SK-N-SH (cell line): ENCODE measurements around the gene BORCS5. TPM values are rescaled to one million over a fixed set of nuclear protein-coding genes. Genes with fewer than 3 reads are reported as not detected.

Experiments used
- CTCF ChIA-PET: fragments of 300-600, 350-600 bp; formaldehyde crosslinking; extraction: SDS; loops from one replicate; lab custom pipeline; 2021; lab: Yijun Ruan, JAX
- POLR2A ChIA-PET: fragments of 350-600 bp; sonication (Branson Sonifier 250); formaldehyde crosslinking; extraction: SDS; loops from one replicate; lab custom pipeline; 2020; ENCODE audit warnings: antibody characterized with exemption, inconsistent platforms; lab: Yijun Ruan, JAX
- DNase-seq: peaks from one replicate; pipeline ENCODE4 v3.0.0; 2012
- H2AFZ ChIP-seq: fragments of 200-600 bp; sonication (generic); 2 replicates; pipeline ENCODE4 v1.8.1; 2016; ENCODE audit warnings: antibody characterized with exemption, mild to moderate bottlenecking, low read depth
- H3F3A ChIP-seq: fragments of 200-600 bp; sonication (generic); replicated peaks from 2 replicates; pipeline ENCODE3; 2016; ENCODE audit warnings: antibody characterized with exemption, mild to moderate bottlenecking; ENCODE audit not compliant: insufficient read depth
- H3K27ac ChIP-seq, 2 experiments: fragments of 200-500 bp in 1 of 2; fragments of 200-600 bp in 1 of 2; sonication (Bioruptor generic) in 1 of 2; sonication (generic), shearing (Covaris generic) in 1 of 2; 2 replicates each; pipeline versions ENCODE4 v1.5.1 to v1.6.1; 2014 to 2016; ENCODE audit warnings: low read depth in 2 of 2, inconsistent platforms in 1 of 2, low read length in 1 of 2, mild to moderate bottlenecking in 1 of 2, mixed read lengths in 1 of 2
- H3K27me3 ChIP-seq: fragments of 200-600 bp; sonication (generic), shearing (Covaris generic); 2 replicates; pipeline ENCODE4 v1.6.1; 2016; ENCODE audit warnings: mixed run types; ENCODE audit not compliant: insufficient read depth
- H3K36me3 ChIP-seq, 2 experiments: fragments of 200-500 bp in 1 of 2; fragments of 200-600 bp in 1 of 2; sonication (Bioruptor generic) in 1 of 2; sonication (generic) in 1 of 2; replicated peaks in 1 of 2; 2 replicates each; pipeline versions ENCODE3 to v1.5.1; 2014 to 2016; ENCODE audit warnings: low read length in 1 of 2, mild to moderate bottlenecking in 1 of 2; ENCODE audit not compliant: insufficient read depth in 2 of 2, control insufficient read depth in 1 of 2
- H3K4me1 ChIP-seq, 2 experiments: fragments of 200-500 bp in 1 of 2; fragments of 200-600 bp in 1 of 2; sonication (Bioruptor generic) in 1 of 2; sonication (generic), shearing (Covaris generic) in 1 of 2; 2 replicates each; pipeline versions ENCODE4 v1.5.1 to v1.6.1; 2014 to 2016; ENCODE audit warnings: low read depth in 1 of 2, low read length in 1 of 2, mixed run types in 1 of 2; ENCODE audit not compliant: insufficient read depth in 2 of 2, control insufficient read depth in 1 of 2
- H3K4me2 ChIP-seq: fragments of 200-600 bp; sonication (generic), shearing (Covaris generic); 2 replicates; pipeline ENCODE4 v1.6.1; 2017; ENCODE audit warnings: mixed run types
- H3K4me3 ChIP-seq, 2 experiments: fragments of 200-500 bp in 1 of 2; fragments of 200-600 bp in 1 of 2; sonication (Bioruptor generic) in 1 of 2; sonication (generic), shearing (Covaris generic) in 1 of 2; 2 replicates each; pipeline versions ENCODE4 v1.5.1 to v1.8.1; 2014 to 2016; ENCODE audit warnings: low read depth in 2 of 2, inconsistent platforms in 1 of 2, low read length in 1 of 2, mild to moderate bottlenecking in 1 of 2, mixed read lengths in 1 of 2, moderate library complexity in 1 of 2
- H3K79me2 ChIP-seq: fragments of 200-600 bp; sonication (generic); 2 replicates; pipeline ENCODE4 v1.8.1; 2017; ENCODE audit warnings: mild to moderate bottlenecking; ENCODE audit not compliant: insufficient read depth
- H3K9ac ChIP-seq: fragments of 200-600 bp; sonication (generic); 2 replicates; pipeline ENCODE4 v1.6.1; 2017; ENCODE audit warnings: mixed run types
- H3K9me2 ChIP-seq: fragments of 200-600 bp; sonication (generic); 2 replicates; pipeline ENCODE4 v1.6.1; 2017; ENCODE audit warnings: mixed run types
- H3K9me3 ChIP-seq: fragments of 200-600 bp; sonication (generic); 2 replicates; pipeline ENCODE4 v1.6.1; 2017; ENCODE audit warnings: mixed run types, mild to moderate bottlenecking, moderate library complexity
- H4K20me1 ChIP-seq: fragments of 200-600 bp; sonication (generic); 2 replicates; pipeline ENCODE4 v1.6.1; 2017; ENCODE audit warnings: mild to moderate bottlenecking, mixed run types; ENCODE audit not compliant: insufficient read depth
- CHD2 ChIP-seq: fragments of 150-350 bp; IDR thresholded peaks from 2 replicates; pipeline ENCODE4 v1.6.1; 2018; ENCODE audit warnings: low read length; ENCODE audit not compliant: partially characterized antibody
- EP300 ChIP-seq, 2 experiments: IDR thresholded peaks; 2 replicates each; pipeline versions ENCODE4 v1.4.0 to v1.6.1; 2012; ENCODE audit warnings: borderline replicate concordance in 1 of 2, low read depth in 1 of 2, low read length in 1 of 2
- EZH2phosphoT487 ChIP-seq: fragments of 200-600 bp; sonication (generic); IDR thresholded peaks from 2 replicates; pipeline ENCODE4 v1.6.1; 2017; ENCODE audit warnings: low read depth, mixed run types, mild to moderate bottlenecking, antibody characterized with exemption, moderate library complexity, borderline replicate concordance
- FOSL2 ChIP-seq: IDR thresholded peaks from 2 replicates; pipeline ENCODE4 v1.4.0; 2012; ENCODE audit warnings: low read depth, mild to moderate bottlenecking, moderate library complexity, borderline replicate concordance
- FOXM1 ChIP-seq: IDR thresholded peaks from 2 replicates; pipeline ENCODE4 v1.4.0; 2012; ENCODE audit warnings: low read depth, mild to moderate bottlenecking
- GABPA ChIP-seq: IDR thresholded peaks from 2 replicates; pipeline ENCODE4 v1.4.0; 2012; ENCODE audit warnings: low read depth, mild to moderate bottlenecking
- GATA2 ChIP-seq: sonication (generic); formaldehyde crosslinking; IDR thresholded peaks from 2 replicates; pipeline ENCODE4 v1.5.0; 2020; ENCODE audit warnings: mild to moderate bottlenecking, missing genetic modification reagents
- MEF2A ChIP-seq: IDR thresholded peaks from 2 replicates; pipeline ENCODE4 v1.4.0; 2012; ENCODE audit warnings: low read depth, borderline replicate concordance
- MXI1 ChIP-seq: IDR thresholded peaks from 2 replicates; pipeline ENCODE4 v1.6.1; 2012; ENCODE audit warnings: mild to moderate bottlenecking, low read depth, low read length, improper control_type of control experiment
- NRF1 ChIP-seq: IDR thresholded peaks from 2 replicates; pipeline ENCODE4 v1.6.1; 2012; ENCODE audit warnings: low read depth, mild to moderate bottlenecking, low read length
- RCOR1 ChIP-seq: fragments of 150-350 bp; IDR thresholded peaks from 2 replicates; pipeline ENCODE4 v1.6.1; 2017; ENCODE audit warnings: antibody characterized with exemption, low read length
- RXRA ChIP-seq: IDR thresholded peaks from 2 replicates; pipeline ENCODE4 v1.4.0; 2012; ENCODE audit warnings: low read depth, mild to moderate bottlenecking, borderline replicate concordance
- TCF12 ChIP-seq: IDR thresholded peaks from 2 replicates; pipeline ENCODE4 v1.4.0; 2012
- TEAD4 ChIP-seq: IDR thresholded peaks from 2 replicates; pipeline ENCODE4 v1.4.0; 2012; ENCODE audit warnings: mild to moderate bottlenecking, borderline replicate concordance; ENCODE audit not compliant: insufficient read depth
- YY1 ChIP-seq: IDR thresholded peaks from 2 replicates; pipeline ENCODE4 v1.4.0; 2012; ENCODE audit warnings: low read depth, mild to moderate bottlenecking
- WGBS: methylation state at CpG from one replicate; pipeline ENCODE4 v1.1.6; 2017; ENCODE audit warnings: low lambda C conversion rate; 5-methylcytosine and 5-hydroxymethylcytosine counted together
- polyA plus RNA-seq, 3 experiments: library from polyadenylated mRNA; depleted of rRNA; stranded (reverse); fragments of >200 nt; gene quantifications; 2 replicates each; pipeline ENCODE4 v1.2.3, GENCODE V29; 2012
- TF ChIP-seq, protein P1 (sequence below): IDR thresholded peaks from 2 replicates; pipeline ENCODE4 v1.4.0; 2012; ENCODE audit warnings: low read depth
- TF ChIP-seq, protein P2 (sequence below): IDR thresholded peaks from 2 replicates; pipeline ENCODE4 v1.4.0; 2012; ENCODE audit warnings: low read depth, borderline replicate concordance
- TF ChIP-seq, protein P3 (sequence below): fragments of 150-350 bp; IDR thresholded peaks from 2 replicates; pipeline ENCODE4 v1.6.1; 2017; ENCODE audit warnings: antibody characterized with exemption, low read length, low read depth, borderline replicate concordance
- TF ChIP-seq, protein P4 (sequence below): IDR thresholded peaks from 2 replicates; pipeline ENCODE4 v1.4.0; 2012; ENCODE audit warnings: low read depth, borderline replicate concordance
- TF ChIP-seq, protein P5 (sequence below): IDR thresholded peaks from 2 replicates; pipeline ENCODE4; 2012

Gene BORCS5
- polyA plus RNA-seq, 1 of the 3 experiments (the other 2 are of a cell fraction), result 16.3 TPM

DNA sequence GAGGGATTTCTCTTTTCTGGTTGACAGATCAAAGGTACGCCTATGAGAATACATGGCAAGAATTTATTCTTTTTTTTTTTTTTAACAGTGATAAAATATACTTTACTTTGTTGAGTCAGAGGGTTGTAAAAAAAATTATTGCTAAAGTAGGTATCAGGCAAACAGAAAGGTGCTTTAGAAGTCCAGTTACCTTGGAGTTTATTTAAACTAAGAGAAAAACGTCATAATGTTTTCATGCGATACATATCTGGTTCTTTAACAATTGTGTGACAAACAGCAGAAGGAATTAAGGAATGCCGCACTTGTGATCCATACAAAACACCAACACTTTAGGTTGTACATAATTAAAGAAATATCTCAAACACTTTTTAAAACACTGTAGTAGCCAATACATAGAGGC, 94.2 kb downstream of the BORCS5 start:
- TF ChIP-seq MEF2A (no peak), YY1 (no peak), RCOR1 (no peak), GATA2 (no peak), NRF1 (no peak), EZH2phosphoT487 (no peak), GABPA (no peak), TEAD4 (no peak), CHD2 (no peak), RXRA (no peak), MXI1 (no peak), FOXM1 (no peak), FOSL2 (no peak), TCF12 (no peak), EP300 (IDR thresholded peaks at IDR 0.05; ENCODE audit: borderline replicate concordance in 1 of 2, low read depth in 1 of 2, low read length in 1 of 2) (no peak)
- TF ChIP-seq, protein P1, sequence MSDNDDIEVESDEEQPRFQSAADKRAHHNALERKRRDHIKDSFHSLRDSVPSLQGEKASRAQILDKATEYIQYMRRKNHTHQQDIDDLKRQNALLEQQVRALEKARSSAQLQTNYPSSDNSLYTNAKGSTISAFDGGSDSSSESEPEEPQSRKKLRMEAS, result no peak
- TF ChIP-seq, protein P2, sequence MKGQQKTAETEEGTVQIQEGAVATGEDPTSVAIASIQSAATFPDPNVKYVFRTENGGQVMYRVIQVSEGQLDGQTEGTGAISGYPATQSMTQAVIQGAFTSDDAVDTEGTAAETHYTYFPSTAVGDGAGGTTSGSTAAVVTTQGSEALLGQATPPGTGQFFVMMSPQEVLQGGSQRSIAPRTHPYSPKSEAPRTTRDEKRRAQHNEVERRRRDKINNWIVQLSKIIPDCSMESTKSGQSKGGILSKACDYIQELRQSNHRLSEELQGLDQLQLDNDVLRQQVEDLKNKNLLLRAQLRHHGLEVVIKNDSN, result no peak
- TF ChIP-seq, protein P3, sequence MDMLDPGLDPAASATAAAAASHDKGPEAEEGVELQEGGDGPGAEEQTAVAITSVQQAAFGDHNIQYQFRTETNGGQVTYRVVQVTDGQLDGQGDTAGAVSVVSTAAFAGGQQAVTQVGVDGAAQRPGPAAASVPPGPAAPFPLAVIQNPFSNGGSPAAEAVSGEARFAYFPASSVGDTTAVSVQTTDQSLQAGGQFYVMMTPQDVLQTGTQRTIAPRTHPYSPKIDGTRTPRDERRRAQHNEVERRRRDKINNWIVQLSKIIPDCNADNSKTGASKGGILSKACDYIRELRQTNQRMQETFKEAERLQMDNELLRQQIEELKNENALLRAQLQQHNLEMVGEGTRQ, result no peak
- TF ChIP-seq, protein P4, sequence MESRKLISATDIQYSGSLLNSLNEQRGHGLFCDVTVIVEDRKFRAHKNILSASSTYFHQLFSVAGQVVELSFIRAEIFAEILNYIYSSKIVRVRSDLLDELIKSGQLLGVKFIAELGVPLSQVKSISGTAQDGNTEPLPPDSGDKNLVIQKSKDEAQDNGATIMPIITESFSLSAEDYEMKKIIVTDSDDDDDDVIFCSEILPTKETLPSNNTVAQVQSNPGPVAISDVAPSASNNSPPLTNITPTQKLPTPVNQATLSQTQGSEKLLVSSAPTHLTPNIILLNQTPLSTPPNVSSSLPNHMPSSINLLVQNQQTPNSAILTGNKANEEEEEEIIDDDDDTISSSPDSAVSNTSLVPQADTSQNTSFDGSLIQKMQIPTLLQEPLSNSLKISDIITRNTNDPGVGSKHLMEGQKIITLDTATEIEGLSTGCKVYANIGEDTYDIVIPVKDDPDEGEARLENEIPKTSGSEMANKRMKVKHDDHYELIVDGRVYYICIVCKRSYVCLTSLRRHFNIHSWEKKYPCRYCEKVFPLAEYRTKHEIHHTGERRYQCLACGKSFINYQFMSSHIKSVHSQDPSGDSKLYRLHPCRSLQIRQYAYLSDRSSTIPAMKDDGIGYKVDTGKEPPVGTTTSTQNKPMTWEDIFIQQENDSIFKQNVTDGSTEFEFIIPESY, result no peak
- TF ChIP-seq, protein P5, sequence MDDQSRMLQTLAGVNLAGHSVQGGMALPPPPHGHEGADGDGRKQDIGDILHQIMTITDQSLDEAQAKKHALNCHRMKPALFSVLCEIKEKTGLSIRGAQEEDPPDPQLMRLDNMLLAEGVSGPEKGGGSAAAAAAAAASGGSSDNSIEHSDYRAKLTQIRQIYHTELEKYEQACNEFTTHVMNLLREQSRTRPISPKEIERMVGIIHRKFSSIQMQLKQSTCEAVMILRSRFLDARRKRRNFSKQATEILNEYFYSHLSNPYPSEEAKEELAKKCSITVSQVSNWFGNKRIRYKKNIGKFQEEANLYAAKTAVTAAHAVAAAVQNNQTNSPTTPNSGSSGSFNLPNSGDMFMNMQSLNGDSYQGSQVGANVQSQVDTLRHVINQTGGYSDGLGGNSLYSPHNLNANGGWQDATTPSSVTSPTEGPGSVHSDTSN, result no peak
- no peak for DNase-seq
- no peak overlapping the region for H3K4me3 ChIP-seq
- no peak overlapping the region for H3K9ac ChIP-seq
- H2AFZ ChIP-seq, result no peak overlapping the region
- H3K4me2 ChIP-seq, result no peak overlapping the region
- H3K9me2 ChIP-seq, result no peaks in the 10 kb centered on the region
- no peaks in the 10 kb centered on the region for H4K20me1 ChIP-seq
- H3K27ac ChIP-seq, result no peak overlapping the region
- no peaks in the 10 kb centered on the region for H3K27me3 ChIP-seq
- CTCF ChIA-PET, result interaction anchor here (1.3 kb wide), 1 partner anchor 14 kb away, joined by 3 read pairs; no protein-coding TSS in a partner anchor
- POLR2A ChIA-PET, result no interaction called here
- H3K4me1 ChIP-seq, result no peaks in the 10 kb centered on the region; a peak in 2 of 4 replicates
- no peaks in the 10 kb centered on the region for H3K9me3 ChIP-seq
- H3F3A ChIP-seq, result no peaks in the 10 kb centered on the region
- no peaks in the 10 kb centered on the region for H3K36me3 ChIP-seq
- 93% methylated on average over 4 of the region's 4 CpGs for WGBS
- no peaks in the 10 kb centered on the region for H3K79me2 ChIP-seq
